Measurements from ENCODE around the gene ZNF638.

Gene ZNF638

GRCh38 chr2:71361631-71362030 is 30.0 kb downstream of the ZNF638 start:
- Histone ChIP-seq H3K27me3 (ENCODE audit: insufficient read depth, low read length) (no peaks in the 10 kb centered on the region), H3K4me3 (ENCODE audit: low read length) (no peak overlapping the region), H3K9ac (ENCODE audit: low read depth, low read length) (no peak overlapping the region), H3K4me1 (ENCODE audit: insufficient read depth, low read length) (no peaks in the 10 kb centered on the region), H3K9me3 (ENCODE audit: insufficient read depth, low read depth, low read length) (no peaks in the 10 kb centered on the region), H3K27ac (ENCODE audit: low read depth, low read length) (no peak overlapping the region), H3K36me3 (ENCODE audit: insufficient read depth, low read length) (peaks cover 100% of the 10 kb centered on the region)
- WGBS: 77% methylated on average over 3 of the region's 3 CpGs

GRCh38 chr2:71362447-71362846 is 30.9 kb downstream of the ZNF638 start:
- Histone ChIP-seq H3K4me3 (ENCODE audit: low read length) (no peak overlapping the region), H3K9me3 (ENCODE audit: insufficient read depth, low read depth, low read length) (no peaks in the 10 kb centered on the region), H3K27me3 (ENCODE audit: insufficient read depth, low read length) (no peaks in the 10 kb centered on the region), H3K36me3 (ENCODE audit: insufficient read depth, low read length) (peaks cover 99% of the 10 kb centered on the region), H3K4me1 (ENCODE audit: insufficient read depth, low read length) (no peaks in the 10 kb centered on the region), H3K9ac (ENCODE audit: low read depth, low read length) (no peak overlapping the region), H3K27ac (ENCODE audit: low read depth, low read length) (no peak overlapping the region)
- 94% methylated on average over 2 of the region's 2 CpGs for WGBS

- H3K36me3 ChIP-seq (ENCODE audit: insufficient read depth, low read length): peaks cover 95% of the 10 kb centered on the region
- no peaks in the 10 kb centered on the region for H3K9me3 ChIP-seq (ENCODE audit: insufficient read depth, low read depth, low read length)
- no peaks in the 10 kb centered on the region for H3K4me1 ChIP-seq (ENCODE audit: insufficient read depth, low read length)
- no peak overlapping the region for H3K27ac ChIP-seq (ENCODE audit: low read depth, low read length)
- no peaks in the 10 kb centered on the region for H3K27me3 ChIP-seq (ENCODE audit: insufficient read depth, low read length)
- no peak overlapping the region for H3K4me3 ChIP-seq (ENCODE audit: low read length)
- WGBS: 96% methylated on average over 2 of the region's 2 CpGs
- H3K9ac ChIP-seq (ENCODE audit: low read depth, low read length): no peak overlapping the region
Measured at GRCh38 chr2:71370015-71370414, 38.4 kb downstream of the ZNF638 start.

GRCh38 chr2:71372042-71372441 is 40.5 kb downstream of the ZNF638 start:
- H3K9ac ChIP-seq (ENCODE audit: low read depth, low read length): no peak overlapping the region
- no peak overlapping the region for H3K4me3 ChIP-seq (ENCODE audit: low read length)
- no peaks in the 10 kb centered on the region for H3K4me1 ChIP-seq (ENCODE audit: insufficient read depth, low read length)
- no peaks in the 10 kb centered on the region for H3K9me3 ChIP-seq (ENCODE audit: insufficient read depth, low read depth, low read length)
- 95% methylated on average over 1 of the region's 1 CpG for WGBS
- no peaks in the 10 kb centered on the region for H3K27me3 ChIP-seq (ENCODE audit: insufficient read depth, low read length)
- peaks cover 94% of the 10 kb centered on the region for H3K36me3 ChIP-seq (ENCODE audit: insufficient read depth, low read length)
- no peak overlapping the region for H3K27ac ChIP-seq (ENCODE audit: low read depth, low read length)

- Histone ChIP-seq H3K4me1 (ENCODE audit: insufficient read depth, low read length) (no peaks in the 10 kb centered on the region), H3K27me3 (ENCODE audit: insufficient read depth, low read length) (no peaks in the 10 kb centered on the region), H3K9me3 (ENCODE audit: insufficient read depth, low read depth, low read length) (no peaks in the 10 kb centered on the region), H3K4me3 (ENCODE audit: low read length) (no peak overlapping the region), H3K9ac (ENCODE audit: low read depth, low read length) (no peak overlapping the region), H3K36me3 (ENCODE audit: insufficient read depth, low read length) (peaks cover 94% of the 10 kb centered on the region), H3K27ac (ENCODE audit: low read depth, low read length) (no peak overlapping the region)
- WGBS: 93% methylated on average over 3 of the region's 4 CpGs
Measured at GRCh38 chr2:71379086-71379485, 47.5 kb downstream of the ZNF638 start.

GRCh38 chr2:71380665-71381064 is 49.1 kb downstream of the ZNF638 start:
- Histone ChIP-seq H3K27me3 (ENCODE audit: insufficient read depth, low read length) (no peaks in the 10 kb centered on the region), H3K4me1 (ENCODE audit: insufficient read depth, low read length) (no peaks in the 10 kb centered on the region), H3K9me3 (ENCODE audit: insufficient read depth, low read depth, low read length) (no peaks in the 10 kb centered on the region), H3K36me3 (ENCODE audit: insufficient read depth, low read length) (peaks cover 94% of the 10 kb centered on the region), H3K4me3 (ENCODE audit: low read length) (no peak overlapping the region), H3K27ac (ENCODE audit: low read depth, low read length) (no peak overlapping the region), H3K9ac (ENCODE audit: low read depth, low read length) (no peak overlapping the region)
- WGBS: 90% methylated on average over 2 of the region's 3 CpGs

GRCh38 chr2:71385012-71385411 is 53.4 kb downstream of the ZNF638 start:
- Histone ChIP-seq H3K4me3 (ENCODE audit: low read length) (no peak overlapping the region), H3K27me3 (ENCODE audit: insufficient read depth, low read length) (no peaks in the 10 kb centered on the region), H3K27ac (ENCODE audit: low read depth, low read length) (no peak overlapping the region), H3K9me3 (ENCODE audit: insufficient read depth, low read depth, low read length) (peaks cover 5% of the 10 kb centered on the region; the same call in 1 of the 2 replicates), H3K9ac (ENCODE audit: low read depth, low read length) (no peak overlapping the region), H3K4me1 (ENCODE audit: insufficient read depth, low read length) (no peaks in the 10 kb centered on the region), H3K36me3 (ENCODE audit: insufficient read depth, low read length) (peaks cover 96% of the 10 kb centered on the region)
- WGBS: 89% methylated on average over 1 of the region's 1 CpG

- no peak overlapping the region for H3K27ac ChIP-seq (ENCODE audit: low read depth, low read length)
- no peaks in the 10 kb centered on the region for H3K4me1 ChIP-seq (ENCODE audit: insufficient read depth, low read length)
- 96% methylated on average over 16 of the region's 16 CpGs for WGBS
- peaks cover 90% of the 10 kb centered on the region for H3K36me3 ChIP-seq (ENCODE audit: insufficient read depth, low read length)
- no peak overlapping the region for H3K4me3 ChIP-seq (ENCODE audit: low read length)
- H3K9ac ChIP-seq (ENCODE audit: low read depth, low read length): no peak overlapping the region
- H3K27me3 ChIP-seq (ENCODE audit: insufficient read depth, low read length): no peaks in the 10 kb centered on the region
- H3K9me3 ChIP-seq (ENCODE audit: insufficient read depth, low read depth, low read length): peaks cover 5% of the 10 kb centered on the region; the same call in 1 of the 2 replicates
Measured at GRCh38 chr2:71388214-71388613, 56.6 kb downstream of the ZNF638 start.

GRCh38 chr2:71389384-71390072 is 57.9 kb downstream of the ZNF638 start:
- H3K27me3 ChIP-seq (ENCODE audit: insufficient read depth, low read length): no peaks in the 10 kb centered on the region
- no peaks in the 10 kb centered on the region for H3K4me1 ChIP-seq (ENCODE audit: insufficient read depth, low read length)
- no peak overlapping the region for H3K4me3 ChIP-seq (ENCODE audit: low read length)
- H3K27ac ChIP-seq (ENCODE audit: low read depth, low read length): no peak overlapping the region
- H3K9ac ChIP-seq (ENCODE audit: low read depth, low read length): no peak overlapping the region
- 97% methylated on average over 12 of the region's 12 CpGs for WGBS
- peaks cover 5% of the 10 kb centered on the region; the same call in 1 of the 2 replicates for H3K9me3 ChIP-seq (ENCODE audit: insufficient read depth, low read depth, low read length)
- H3K36me3 ChIP-seq (ENCODE audit: insufficient read depth, low read length): peaks cover 91% of the 10 kb centered on the region

GRCh38 chr2:71393216-71393615 is 61.6 kb downstream of the ZNF638 start:
- Histone ChIP-seq H3K9ac (ENCODE audit: low read depth, low read length) (no peak overlapping the region), H3K4me1 (ENCODE audit: insufficient read depth, low read length) (no peaks in the 10 kb centered on the region), H3K27me3 (ENCODE audit: insufficient read depth, low read length) (no peaks in the 10 kb centered on the region), H3K27ac (ENCODE audit: low read depth, low read length) (no peak overlapping the region), H3K4me3 (ENCODE audit: low read length) (no peak overlapping the region), H3K9me3 (ENCODE audit: insufficient read depth, low read depth, low read length) (no peaks in the 10 kb centered on the region), H3K36me3 (ENCODE audit: insufficient read depth, low read length) (peaks cover 91% of the 10 kb centered on the region)
- 92% methylated on average over 8 of the region's 8 CpGs for WGBS

- H3K4me1 ChIP-seq (ENCODE audit: insufficient read depth, low read length): no peaks in the 10 kb centered on the region
- 95% methylated on average over 10 of the region's 10 CpGs for WGBS
- no peak overlapping the region for H3K9ac ChIP-seq (ENCODE audit: low read depth, low read length)
- H3K9me3 ChIP-seq (ENCODE audit: insufficient read depth, low read depth, low read length): no peaks in the 10 kb centered on the region
- no peaks in the 10 kb centered on the region for H3K27me3 ChIP-seq (ENCODE audit: insufficient read depth, low read length)
- H3K4me3 ChIP-seq (ENCODE audit: low read length): no peak overlapping the region
- H3K27ac ChIP-seq (ENCODE audit: low read depth, low read length): no peak overlapping the region
- H3K36me3 ChIP-seq (ENCODE audit: insufficient read depth, low read length): peaks cover 95% of the 10 kb centered on the region
Measured at GRCh38 chr2:71395471-71395870, 63.9 kb downstream of the ZNF638 start.

GRCh38 chr2:71402427-71402826 is 70.8 kb downstream of the ZNF638 start:
- no peak overlapping the region for H3K9ac ChIP-seq (ENCODE audit: low read depth, low read length)
- peaks cover 100% of the 10 kb centered on the region for H3K36me3 ChIP-seq (ENCODE audit: insufficient read depth, low read length)
- H3K27me3 ChIP-seq (ENCODE audit: insufficient read depth, low read length): no peaks in the 10 kb centered on the region
- no peaks in the 10 kb centered on the region for H3K4me1 ChIP-seq (ENCODE audit: insufficient read depth, low read length)
- H3K9me3 ChIP-seq (ENCODE audit: insufficient read depth, low read depth, low read length): no peaks in the 10 kb centered on the region
- no peak overlapping the region for H3K27ac ChIP-seq (ENCODE audit: low read depth, low read length)
- H3K4me3 ChIP-seq (ENCODE audit: low read length): no peak overlapping the region
- 96% methylated on average over 2 of the region's 3 CpGs for WGBS
